ENCODE measurements around the gene KCNN2.

DNA sequence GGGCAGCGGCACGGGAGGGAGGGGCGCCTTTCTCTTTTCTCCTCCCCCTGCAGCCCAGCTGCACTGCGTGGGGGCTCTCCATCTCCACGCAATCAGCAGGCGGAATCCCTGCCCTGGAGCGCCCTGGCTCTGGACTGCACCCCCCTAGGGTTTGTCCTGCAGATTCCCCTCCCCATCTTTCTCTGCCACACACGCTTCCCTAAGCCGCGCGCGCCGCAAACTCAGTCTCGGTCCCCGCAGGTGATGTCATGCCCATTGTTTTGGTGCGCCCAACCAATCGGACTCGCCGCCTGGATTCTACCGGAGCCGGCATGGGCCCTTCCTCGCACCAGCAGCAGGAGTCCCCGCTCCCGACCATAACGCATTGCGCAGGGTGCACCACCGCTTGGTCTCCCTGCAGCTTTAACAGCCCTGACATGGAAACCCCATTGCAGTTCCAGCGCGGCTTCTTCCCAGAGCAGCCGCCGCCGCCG is at the start of gene KCNN2:
- no peak for TF ChIP-seq CTCF (IDR thresholded peaks at IDR 0.05 in 4 of 5, conservative IDR thresholded peaks at IDR 0.05 in 1 of 5)
- TF ChIP-seq POLR2A (IDR thresholded peaks at IDR 0.05), result no peak
